H1 (cell line): ENCODE measurements around the gene CD59. TPM values are rescaled to one million over a fixed set of nuclear protein-coding genes. Genes with fewer than 3 reads are reported as not detected.

ENCODE experiments used
- CTCF ChIA-PET: fragments of 300-600 bp; sonication (Branson Sonifier 250); formaldehyde crosslinking; loops from one replicate; lab custom pipeline; 2021; ENCODE audit not compliant: partially characterized antibody; lab: Charles Lee
- POLR2A ChIA-PET: fragments of 300-600 bp; sonication (Branson Sonifier 250); formaldehyde crosslinking; loops from one replicate; lab custom pipeline; 2021; ENCODE audit warnings: inconsistent platforms; ENCODE audit not compliant: partially characterized antibody; lab: Charles Lee
- DNase-seq, 2 experiments: peaks; one replicate each; pipeline versions ENCODE4 v3.0.0 to v3.0.0-alpha.2; 2010 to 2022; ENCODE audit warnings: low spot score in 2 of 2, low read depth in 1 of 2, mixed read lengths in 1 of 2
- FAIRE-seq: peaks from 2 replicates; lab custom pipeline; 2011; peaks lifted over from hg19 to GRCh38; lab: Jason Lieb, UNC
- H2AFZ ChIP-seq: 2 replicates; pipeline ENCODE4 v1.8.1; 2012; ENCODE audit warnings: low read length, inconsistent platforms
- H2AK5ac ChIP-seq: 2 replicates; pipeline ENCODE4 v1.6.1; 2013; ENCODE audit warnings: low read depth, low read length
- H2BK120ac ChIP-seq: replicated peaks from 2 replicates; pipeline ENCODE3; 2013; ENCODE audit warnings: low read depth, low read length, inconsistent platforms
- H2BK12ac ChIP-seq: 2 replicates; pipeline ENCODE4 v1.6.1; 2013; ENCODE audit warnings: low read depth, low read length
- H2BK15ac ChIP-seq: 2 replicates; pipeline ENCODE4 v1.6.1; 2013; ENCODE audit warnings: low read length
- H2BK20ac ChIP-seq: 2 replicates; pipeline ENCODE4 v1.6.1; 2013; ENCODE audit warnings: low read length
- H2BK5ac ChIP-seq: 2 replicates; pipeline ENCODE4 v1.6.1; 2013; ENCODE audit warnings: low read depth, low read length
- H3K14ac ChIP-seq: 2 replicates; pipeline ENCODE4 v1.6.1; 2013; ENCODE audit warnings: inconsistent platforms; ENCODE audit not compliant: insufficient read length
- H3K18ac ChIP-seq: 2 replicates; pipeline ENCODE4 v1.6.1; 2013; ENCODE audit warnings: low read length; ENCODE audit errors: extremely low read depth
- H3K23ac ChIP-seq: 2 replicates; pipeline ENCODE4 v1.6.1; 2013; ENCODE audit warnings: inconsistent platforms; ENCODE audit not compliant: insufficient read length
- H3K23me2 ChIP-seq: 2 replicates; pipeline ENCODE4 v1.6.1; 2013; ENCODE audit warnings: low read depth, low read length
- H3K27ac ChIP-seq: 2 replicates; pipeline ENCODE4 v1.6.1; 2011; ENCODE audit warnings: low read depth, low read length, inconsistent platforms
- H3K27me3 ChIP-seq, 4 experiments: replicated peaks in 1 of 4; 1 replicate in 1 of 4; 2 replicates in 3 of 4; pipeline versions ENCODE4 v1.6.1 to v1.8.1; 2011 to 2013; ENCODE audit warnings: low read length in 3 of 4, mild to moderate bottlenecking in 3 of 4, inconsistent platforms in 2 of 4, mixed read lengths in 2 of 4, moderate library complexity in 1 of 4; ENCODE audit not compliant: control insufficient read depth in 3 of 4, insufficient read depth in 3 of 4; ENCODE audit errors: extremely low read depth in 1 of 4
- H3K36me3 ChIP-seq, 4 experiments: 2 replicates each; pipeline versions ENCODE4 v1.6.1 to v1.8.1; 2011 to 2013; ENCODE audit warnings: mild to moderate bottlenecking in 4 of 4, low read length in 3 of 4, moderate library complexity in 2 of 4, control low read depth in 1 of 4, inconsistent platforms in 1 of 4; ENCODE audit not compliant: insufficient read depth in 4 of 4, control insufficient read depth in 2 of 4
- H3K4ac ChIP-seq: replicated peaks from 2 replicates; pipeline ENCODE3; 2013; ENCODE audit warnings: low read length, low read depth, mixed read lengths, inconsistent platforms; ENCODE audit not compliant: insufficient read length
- H3K4me1 ChIP-seq, 4 experiments: replicated peaks in 1 of 4; 1 replicate in 1 of 4; 2 replicates in 3 of 4; pipeline versions ENCODE4 v1.6.1 to v1.8.1; 2011 to 2013; ENCODE audit warnings: low read length in 3 of 4, inconsistent platforms in 2 of 4, mixed read lengths in 1 of 4; ENCODE audit not compliant: insufficient read depth in 4 of 4, control insufficient read depth in 3 of 4
- H3K4me2 ChIP-seq, 2 experiments: 2 replicates each; pipeline versions ENCODE4 v1.6.1 to v1.8.1; 2011 to 2013; ENCODE audit warnings: low read depth in 2 of 2, low read length in 2 of 2, control low read depth in 1 of 2, inconsistent platforms in 1 of 2, mild to moderate bottlenecking in 1 of 2; ENCODE audit not compliant: insufficient read depth in 1 of 2
- H3K4me3 ChIP-seq, 4 experiments: fragments of 200-600, 300-600 bp in 1 of 4; sonication (generic), shearing (Covaris generic), sonication (Bioruptor Twin) in 1 of 4; 2 replicates each; pipeline versions ENCODE4 v1.5.1 to v1.8.1; 2011 to 2016; ENCODE audit warnings: low read length in 4 of 4, low read depth in 3 of 4, control low read depth in 2 of 4, inconsistent platforms in 2 of 4, mild to moderate bottlenecking in 2 of 4, mixed read lengths in 1 of 4, moderate library complexity in 1 of 4; ENCODE audit not compliant: insufficient read depth in 2 of 4; ENCODE audit errors: extremely low read depth in 1 of 4
- H3K56ac ChIP-seq: replicated peaks from 2 replicates; pipeline ENCODE3; 2013; ENCODE audit warnings: low read depth, mild to moderate bottlenecking, mixed read lengths, low read length, inconsistent platforms; ENCODE audit not compliant: insufficient read length
- H3K79me1 ChIP-seq: 2 replicates; pipeline ENCODE4 v1.6.1; 2013; ENCODE audit warnings: low read depth, low read length, control low read depth
- H3K79me2 ChIP-seq, 2 experiments: 2 replicates each; pipeline versions ENCODE4 v1.6.1 to v1.8.1; 2012 to 2013; ENCODE audit warnings: low read length in 2 of 2, mild to moderate bottlenecking in 2 of 2, inconsistent platforms in 1 of 2; ENCODE audit not compliant: insufficient read depth in 2 of 2, control insufficient read depth in 1 of 2
- H3K9ac ChIP-seq, 4 experiments: replicated peaks in 1 of 4; 1 replicate in 1 of 4; 2 replicates in 3 of 4; pipeline versions ENCODE4 v1.6.1 to v1.8.1; 2011 to 2013; ENCODE audit warnings: low read depth in 3 of 4, low read length in 3 of 4, control low read depth in 2 of 4, mild to moderate bottlenecking in 2 of 4, moderate library complexity in 2 of 4, inconsistent platforms in 1 of 4; ENCODE audit errors: extremely low read depth in 1 of 4
- H3K9me3 ChIP-seq, 2 experiments: 2 replicates each; pipeline versions ENCODE4 v1.6.1 to v1.8.1; 2012 to 2013; ENCODE audit warnings: mild to moderate bottlenecking in 2 of 2, moderate library complexity in 2 of 2, control low read depth in 1 of 2, inconsistent platforms in 1 of 2, low read depth in 1 of 2, low read length in 1 of 2, mixed read lengths in 1 of 2; ENCODE audit not compliant: insufficient read depth in 2 of 2
- H4K20me1 ChIP-seq, 2 experiments: replicated peaks in 1 of 2; 2 replicates each; pipeline versions ENCODE3 to v1.8.1; 2011 to 2013; ENCODE audit warnings: inconsistent platforms in 2 of 2, low read length in 2 of 2, mild to moderate bottlenecking in 1 of 2; ENCODE audit not compliant: insufficient read depth in 2 of 2, control insufficient read depth in 1 of 2
- H4K5ac ChIP-seq: 2 replicates; pipeline ENCODE4 v1.6.1; 2013; ENCODE audit warnings: low read length, low read depth, mixed read lengths, inconsistent platforms; ENCODE audit not compliant: insufficient read length
- H4K8ac ChIP-seq: 2 replicates; pipeline ENCODE4 v1.8.0; 2013; ENCODE audit warnings: mild to moderate bottlenecking, moderate library complexity, low read length, inconsistent platforms; ENCODE audit not compliant: insufficient read depth; ENCODE audit errors: extremely low read depth
- H4K91ac ChIP-seq: replicated peaks from 2 replicates; pipeline ENCODE3; 2013; ENCODE audit warnings: low read length, mixed read lengths, inconsistent platforms; ENCODE audit not compliant: insufficient read length
- POLR2AphosphoS5 ChIP-seq: IDR thresholded peaks from 2 replicates; pipeline ENCODE4 v1.6.1; 2011; ENCODE audit warnings: low read depth, low read length
- WGBS, 2 experiments: shearing (Covaris generic) in 1 of 2; methylation state at CpG; one replicate each; pipeline versions ENCODE4 v1.1.6 to v1.1.7; 2013 to 2015; ENCODE audit warnings: low lambda C conversion rate in 2 of 2, mixed read lengths in 2 of 2, inconsistent platforms in 1 of 2, low coverage in 1 of 2, missing lambda C conversion rate in 1 of 2; ENCODE audit not compliant: insufficient replicate concordance in 2 of 2, insufficient coverage in 1 of 2, insufficient read length in 1 of 2; ENCODE audit errors: extremely low coverage in 1 of 2, missing lambda C conversion rate in 1 of 2; 5-methylcytosine and 5-hydroxymethylcytosine counted together
- polyA plus RNA-seq, 7 experiments: library from polyadenylated mRNA; depleted of rRNA in 3 of 7; stranded (reverse) in 5 of 7; unstranded in 2 of 7; fragments of >200 nt in 5 of 7; fragments of 200-250 nt in 2 of 7; gene quantifications; 1 replicate in 5 of 7; 2 replicates in 1 of 7; 4 replicates in 1 of 7; pipeline versions ENCODE4 v1.2.1 to v1.2.3, GENCODE V29; 2011 to 2013; ENCODE audit warnings: missing spikeins in 2 of 7, mixed read lengths in 2 of 7
- total RNA-seq: library from RNA; stranded (reverse); fragmentation: NEBNext Ultra II Directional; extraction: Animal tissue kit (Norgen Biotek cat#: 25700); gene quantifications from 2 replicates; pipeline ENCODE4 v1.2.1, GENCODE V29; 2021

The CD59 gene
- total and polyA plus RNA-seq, 2 of the 8 experiments (the other 6 are each of a cell fraction or from before 2014, with no cell fraction given), result 63.1 to 90.3 TPM

DNA sequence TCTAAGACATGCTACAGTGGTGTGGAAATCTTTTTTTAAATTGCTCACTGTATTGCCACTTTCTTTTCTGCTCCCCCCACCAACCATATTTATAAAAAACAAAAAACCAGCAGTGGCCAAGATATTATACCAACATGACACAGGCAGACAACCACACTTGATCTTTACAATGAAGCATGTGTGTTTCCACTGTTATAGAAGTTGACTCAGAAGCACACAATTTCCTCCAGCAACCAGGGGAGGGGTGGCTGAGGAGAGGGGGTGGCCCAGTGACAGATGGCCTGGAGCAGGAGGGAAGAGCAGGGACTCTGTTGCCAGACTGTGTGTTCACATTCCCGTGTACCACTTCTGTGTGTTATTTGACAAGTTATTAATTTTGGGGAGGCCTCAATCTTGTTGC is 14.8 kb downstream of the CD59 start:
- H3K4ac ChIP-seq, result no peak overlapping the region
- H2BK20ac ChIP-seq, result no peak overlapping the region
- H2BK15ac ChIP-seq, result no peak overlapping the region
- H3K56ac ChIP-seq, result no peak overlapping the region
- H4K20me1 ChIP-seq, result peaks cover 4 to 9% of the 10 kb centered on the region in 2 experiments
- 100% methylated on average over 1 of the region's 1 CpG; no CpG with 5 or more reads in 1 of the 2 experiments for WGBS, 2 experiments
- H4K8ac ChIP-seq, result no peak overlapping the region
- H2AK5ac ChIP-seq, result no peak overlapping the region
- no peak overlapping the region for H3K23ac ChIP-seq
- H3K18ac ChIP-seq, result no peak overlapping the region
- peaks cover 0 to 19% of the 10 kb centered on the region in 2 experiments; a peak in 2 of 4 replicates for H3K79me2 ChIP-seq
- no peaks in the 10 kb centered on the region for H3K9me3 ChIP-seq
- H2BK5ac ChIP-seq, result no peak overlapping the region
- ChIA-PET POLR2A (interaction anchor here (0.9 kb wide), 1 partner anchor 15 kb away, joined by 4 read pairs; the partner anchor contains the start of gene CD59), CTCF (interaction anchor here (1.9 to 2.7 kb wide), 2 partner anchors 21 to 108 kb away, joined by 6 to 7 read pairs; no protein-coding TSS in a partner anchor)
- no peak overlapping the region for H3K4me3 ChIP-seq
- DNase-seq (no peak), FAIRE-seq (no peak)
- H3K27me3 ChIP-seq, result no peaks in the 10 kb centered on the region
- H4K91ac ChIP-seq, result no peak overlapping the region
- no peak overlapping the region for H2BK120ac ChIP-seq
- H3K4me2 ChIP-seq, result no peak overlapping the region
- no peaks in the 10 kb centered on the region for H3K23me2 ChIP-seq
- H4K5ac ChIP-seq, result no peak overlapping the region
- peaks cover 0 to 4% (median under 1%) of the 10 kb centered on the region in 4 experiments; a peak in 3 of 7 replicates for H3K4me1 ChIP-seq
- H3K79me1 ChIP-seq, result peaks cover 12% of the 10 kb centered on the region; the same call in 1 of the 2 replicates
- no peak overlapping the region for H2AFZ ChIP-seq
- no peak overlapping the region for H3K9ac ChIP-seq
- no peak overlapping the region for H3K27ac ChIP-seq
- no peak overlapping the region for H3K14ac ChIP-seq
- no peak overlapping the region for H2BK12ac ChIP-seq
- H3K36me3 ChIP-seq, result peaks cover 0 to 29% (median 15%) of the 10 kb centered on the region in 4 experiments; a peak in 6 of 8 replicates
- no peak for TF ChIP-seq POLR2AphosphoS5
